Mesodermal cell (in vitro differentiated cells): ENCODE results near the gene DHCR7.

Experiments used
- H3K27ac ChIP-seq: 2 replicates; pipeline ENCODE4 v1.7.0; 2013; ENCODE audit warnings: mild to moderate bottlenecking, low read depth, low read length, moderate library complexity; ENCODE audit not compliant: severe bottlenecking
- H3K36me3 ChIP-seq: 2 replicates; pipeline ENCODE4 v1.7.1; 2013; ENCODE audit warnings: mild to moderate bottlenecking, low read length, moderate library complexity; ENCODE audit not compliant: control insufficient read depth, insufficient read depth
- H3K4me1 ChIP-seq: one replicate; pipeline ENCODE4 v1.7.1; 2013; ENCODE audit warnings: mild to moderate bottlenecking, low read length; ENCODE audit not compliant: insufficient read depth, control insufficient read depth, poor library complexity, severe bottlenecking
- H3K4me3 ChIP-seq: 2 replicates; pipeline ENCODE4 v1.7.0; 2013; ENCODE audit warnings: low read length, control low read depth, mild to moderate bottlenecking; ENCODE audit not compliant: insufficient read depth, poor library complexity, severe bottlenecking; ENCODE audit errors: extremely low read depth
- H3K9me3 ChIP-seq: 2 replicates; pipeline ENCODE4 v1.7.1; 2013; ENCODE audit warnings: mild to moderate bottlenecking, low read length, moderate library complexity; ENCODE audit not compliant: control insufficient read depth
- WGBS, 2 experiments: methylation state at CpG; one replicate each; pipeline ENCODE4 v1.1.5; 2013; ENCODE audit warnings: missing lambda C conversion rate in 2 of 2; ENCODE audit not compliant: insufficient coverage in 2 of 2; 5-methylcytosine and 5-hydroxymethylcytosine counted together

The DHCR7 gene

DNA sequence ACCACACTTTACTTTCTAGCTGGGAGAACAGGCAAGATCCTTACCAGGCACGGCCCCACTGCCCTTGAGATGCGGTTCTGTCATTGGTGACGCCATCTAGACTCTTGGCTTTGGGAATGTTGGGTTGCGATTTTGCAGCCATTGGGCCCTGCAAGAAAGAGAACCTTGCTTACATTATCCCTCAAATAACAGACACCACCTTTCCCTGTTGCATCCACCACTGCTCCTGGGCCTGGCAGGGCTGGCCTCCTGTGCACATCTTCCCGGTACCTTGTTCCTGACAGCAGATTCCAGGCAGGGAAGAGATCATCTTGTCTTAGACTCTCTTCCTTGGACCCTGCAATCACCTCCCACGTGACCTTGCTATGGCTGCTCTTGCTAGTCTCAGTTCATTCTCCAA is 3.4 kb downstream of the DHCR7 start:
- no peak overlapping the region for H3K4me3 ChIP-seq
- H3K27ac ChIP-seq, result no peak overlapping the region
- WGBS, 2 experiments, result 99 to 100% methylated on average over 4 to 5 of the region's 6 CpGs
- no peaks in the 10 kb centered on the region for H3K4me1 ChIP-seq
- peaks cover 7% of the 10 kb centered on the region for H3K9me3 ChIP-seq
- H3K36me3 ChIP-seq, result peaks cover 78% of the 10 kb centered on the region

- H3K27ac ChIP-seq, result no peak overlapping the region
These were observed 4.3 kb downstream of the DHCR7 start for GRCh38 chr11:71443736-71444445.

GRCh38 chr11:71442880-71443279 is 5.3 kb downstream of the DHCR7 start:
- Histone ChIP-seq H3K4me1 (no peaks in the 10 kb centered on the region), H3K9me3 (peaks cover 7% of the 10 kb centered on the region), H3K4me3 (no peak overlapping the region), H3K36me3 (peaks cover 98% of the 10 kb centered on the region), H3K27ac (no peak overlapping the region)
- 97 to 100% methylated on average over 3 to 5 of the region's 5 CpGs for WGBS, 2 experiments

More at GRCh38 chr11:71443736-71444445, 4.3 kb downstream of the DHCR7 start:
- 88 to 93% methylated on average over 18 to 19 of the region's 20 CpGs for WGBS, 2 experiments
- Histone ChIP-seq H3K36me3 (peaks cover 87% of the 10 kb centered on the region), H3K9me3 (peaks cover 7% of the 10 kb centered on the region), H3K4me1 (no peaks in the 10 kb centered on the region), H3K4me3 (no peak overlapping the region)

DNA sequence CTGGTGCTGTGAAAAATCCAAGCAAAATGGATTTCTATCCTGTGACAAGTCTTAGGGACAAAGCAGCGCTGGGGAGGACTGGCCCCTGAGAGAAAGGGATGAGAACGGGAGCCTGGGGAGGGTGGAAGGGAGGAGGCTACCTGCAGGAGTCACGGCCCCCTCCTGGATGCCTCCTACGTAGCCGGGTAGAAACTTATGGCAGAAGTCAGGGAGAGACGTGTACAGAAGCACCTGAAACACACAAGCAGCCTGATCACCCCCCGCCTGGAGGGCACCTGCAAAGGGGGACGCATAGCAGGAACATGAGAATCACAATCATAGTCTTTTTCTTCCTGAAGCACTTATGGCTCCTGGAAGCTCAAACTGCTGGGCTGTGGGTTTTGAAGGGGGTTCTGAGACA is 6.1 kb downstream of the DHCR7 start:
- Histone ChIP-seq H3K9me3 (peaks cover 7% of the 10 kb centered on the region), H3K4me1 (no peaks in the 10 kb centered on the region), H3K27ac (no peak overlapping the region), H3K4me3 (no peak overlapping the region), H3K36me3 (peaks cover 100% of the 10 kb centered on the region)
- 89 to 100% methylated on average over 8 of the region's 8 CpGs for WGBS, 2 experiments

- Histone ChIP-seq H3K27ac (no peak overlapping the region), H3K36me3 (peaks cover 98% of the 10 kb centered on the region), H3K9me3 (peaks cover 6% of the 10 kb centered on the region), H3K4me3 (no peak overlapping the region), H3K4me1 (no peaks in the 10 kb centered on the region)
- 95 to 96% methylated on average over 8 to 9 of the region's 11 CpGs for whole genome bisulfite sequencing, 2 experiments
These were observed 6.9 kb downstream of the DHCR7 start for GRCh38 chr11:71441251-71441650.

DNA sequence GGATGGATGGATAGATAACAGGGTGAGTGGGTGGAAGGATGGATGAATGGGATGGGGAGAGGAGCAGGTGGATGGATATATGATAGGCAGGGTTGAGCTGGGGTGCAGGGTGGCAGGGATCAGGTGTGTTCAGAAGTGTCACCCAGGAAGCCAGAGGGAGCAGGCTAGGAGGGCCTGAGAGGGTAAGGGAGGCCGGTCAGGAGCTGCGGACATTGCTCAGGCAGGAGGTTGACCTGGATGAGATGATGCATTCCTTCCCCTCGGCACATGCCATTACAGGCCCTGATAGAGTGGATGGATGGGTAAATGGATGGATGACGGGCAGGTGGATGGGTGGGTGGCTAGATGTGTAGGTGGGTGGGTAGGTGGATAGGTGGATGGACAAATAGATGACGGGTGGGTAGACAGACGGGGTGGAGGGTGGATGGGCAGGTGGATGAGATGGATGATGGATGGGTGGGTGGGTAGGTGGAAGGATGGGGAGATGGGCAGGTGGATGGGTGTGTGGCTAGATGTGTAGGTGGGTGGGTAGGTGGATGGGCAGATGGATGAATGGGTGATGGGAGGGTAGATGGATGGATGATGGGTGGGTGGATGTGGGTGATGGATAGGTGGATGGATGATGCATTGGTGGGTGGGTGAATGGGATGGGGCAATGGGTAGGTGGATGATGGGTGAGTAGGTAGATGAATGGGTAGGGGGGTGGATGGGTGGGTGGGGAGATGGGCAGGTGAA is 8.0 kb downstream of the DHCR7 start:
- no peaks in the 10 kb centered on the region for H3K4me1 ChIP-seq
- H3K4me3 ChIP-seq, result no peak overlapping the region
- no peaks in the 10 kb centered on the region for H3K9me3 ChIP-seq
- WGBS, 2 experiments, result 95 to 97% methylated on average over 4 to 6 of the region's 6 CpGs
- H3K27ac ChIP-seq, result no peak overlapping the region
- peaks cover 97% of the 10 kb centered on the region for H3K36me3 ChIP-seq

DNA sequence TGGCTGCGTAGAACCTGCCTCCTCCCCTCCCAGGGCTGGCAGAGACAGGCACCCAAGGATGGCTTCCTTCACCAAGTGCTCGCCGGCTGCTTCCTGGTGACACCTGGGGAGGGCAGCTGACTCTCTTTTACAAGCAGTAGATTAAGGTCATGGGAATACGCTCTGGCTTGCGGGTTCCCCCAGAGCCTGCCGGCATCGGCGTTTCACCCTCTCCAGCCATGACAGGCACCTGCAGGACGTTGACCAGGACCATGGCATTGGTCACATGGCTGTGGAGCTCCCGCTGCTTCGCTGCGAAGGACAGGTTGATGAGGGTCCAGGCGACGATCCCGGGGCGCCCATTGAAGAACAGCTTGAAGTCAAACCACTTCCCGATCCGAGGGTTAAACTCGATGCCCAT is 9.5 kb downstream of the DHCR7 start:
- H3K4me3 ChIP-seq, result no peak overlapping the region
- no peak overlapping the region for H3K27ac ChIP-seq
- WGBS, 2 experiments, result 93 to 96% methylated on average over 16 to 17 of the region's 19 CpGs
- H3K4me1 ChIP-seq, result no peaks in the 10 kb centered on the region
- peaks cover 92% of the 10 kb centered on the region for H3K36me3 ChIP-seq
- no peaks in the 10 kb centered on the region for H3K9me3 ChIP-seq

DNA sequence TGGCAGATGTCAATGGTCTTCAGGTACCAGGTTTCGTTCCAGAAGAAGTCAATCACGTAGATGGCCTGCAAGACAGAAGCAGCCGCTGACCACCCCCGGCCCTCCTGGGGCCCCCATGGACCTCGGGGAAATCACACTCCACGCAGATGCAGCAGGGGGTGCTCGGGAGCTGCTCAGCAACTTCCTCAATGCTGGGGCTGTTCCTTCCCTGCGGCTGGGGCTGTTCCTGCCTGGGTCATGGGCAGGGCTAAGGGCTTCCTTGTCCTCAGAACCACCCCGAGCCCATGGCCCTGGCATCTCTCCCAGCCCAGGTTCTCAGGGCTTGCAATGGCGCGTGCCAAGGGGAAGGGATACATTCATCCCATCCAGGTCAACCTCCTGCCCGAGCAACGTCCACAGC is 10.3 kb downstream of the DHCR7 start:
- no peak overlapping the region for H3K27ac ChIP-seq
- H3K4me3 ChIP-seq, result no peak overlapping the region
- 83 to 89% methylated on average over 13 of the region's 13 CpGs for WGBS, 2 experiments
- H3K9me3 ChIP-seq, result no peaks in the 10 kb centered on the region
- no peaks in the 10 kb centered on the region for H3K4me1 ChIP-seq
- peaks cover 84% of the 10 kb centered on the region for H3K36me3 ChIP-seq

DNA sequence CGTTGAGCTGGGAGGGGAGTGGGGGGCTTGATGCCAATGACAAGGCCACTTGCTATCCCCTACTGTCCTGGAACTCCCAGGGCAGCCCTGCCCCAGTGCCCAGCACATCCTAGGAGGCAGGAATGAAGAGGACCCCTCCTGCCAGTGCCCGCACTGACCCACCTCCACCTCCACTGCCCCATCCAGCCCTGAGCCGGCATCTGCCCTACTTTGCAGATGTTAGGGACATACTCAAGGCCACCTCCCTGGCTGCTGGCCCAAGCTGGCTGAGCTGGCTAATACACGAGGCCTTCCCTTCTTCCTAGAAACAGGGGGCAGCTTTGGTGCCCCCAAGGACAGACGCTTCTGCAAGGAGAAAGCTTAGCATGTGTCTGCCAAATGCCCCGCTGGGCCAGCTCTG is 10.8 kb downstream of the DHCR7 start:
- H3K9me3 ChIP-seq, result no peaks in the 10 kb centered on the region
- H3K27ac ChIP-seq, result no peak overlapping the region
- no peaks in the 10 kb centered on the region for H3K4me1 ChIP-seq
- peaks cover 79% of the 10 kb centered on the region for H3K36me3 ChIP-seq
- H3K4me3 ChIP-seq, result no peak overlapping the region
- WGBS, 2 experiments, result 90 to 97% methylated on average over 2 to 6 of the region's 6 CpGs

DNA sequence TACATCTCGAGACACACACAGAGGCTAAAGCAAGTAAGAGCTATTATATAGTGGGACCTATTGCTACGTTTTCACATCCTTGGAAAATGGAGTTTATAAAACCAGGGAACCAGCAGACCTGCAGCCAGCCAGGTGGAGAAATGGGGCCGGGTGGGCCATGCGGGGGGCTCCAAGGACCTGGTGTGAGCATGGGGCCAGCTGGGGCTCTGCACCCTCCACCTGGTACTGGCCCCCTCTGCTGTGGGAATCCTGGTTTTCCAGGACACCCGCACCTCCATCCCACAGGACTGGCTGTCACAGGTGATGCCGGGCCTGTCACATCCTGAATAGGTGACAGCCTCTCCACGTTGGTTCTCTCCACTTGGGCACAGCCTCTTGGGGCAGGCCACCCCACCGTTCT is 11.3 kb downstream of the DHCR7 start:
- WGBS, 2 experiments, result 92 to 95% methylated on average over 7 to 8 of the region's 8 CpGs
- no peak overlapping the region for H3K27ac ChIP-seq
- H3K9me3 ChIP-seq, result no peaks in the 10 kb centered on the region
- H3K36me3 ChIP-seq, result peaks cover 74% of the 10 kb centered on the region
- H3K4me1 ChIP-seq, result no peaks in the 10 kb centered on the region
- no peak overlapping the region for H3K4me3 ChIP-seq
